Measurements from ENCODE around the gene TMEM53.
A peak's percentile ranks its signal among the peaks of the same experiment; 100 is the strongest.

Gene TMEM53

DNA sequence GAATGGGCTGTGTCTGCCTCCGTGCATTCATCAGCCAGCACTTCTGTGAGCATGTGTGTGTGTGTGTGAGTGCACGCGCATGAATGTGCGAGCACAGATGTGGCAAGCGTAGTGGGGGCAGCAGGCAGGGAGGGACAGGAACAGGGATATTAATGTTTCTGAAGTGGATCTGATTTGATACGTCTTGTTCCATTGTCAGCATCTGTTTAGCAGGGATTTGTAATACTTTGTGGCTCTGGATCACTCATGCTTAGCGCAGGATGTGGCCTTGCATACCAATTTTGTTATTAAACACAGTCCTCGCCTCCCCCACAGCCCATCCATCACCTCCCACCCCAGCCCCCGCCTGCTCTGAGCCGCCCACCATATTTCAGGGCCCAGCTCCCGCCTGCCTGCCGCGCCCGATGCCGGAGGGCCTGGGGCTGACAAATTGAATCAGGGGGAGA is 52.4 kb downstream of the TMEM53 start:
- Histone ChIP-seq H3K4me1 (ENCODE audit: control insufficient read depth, insufficient read depth, low read length) (peaks cover 13% of the 10 kb centered on the region), H3K36me3 (ENCODE audit: control insufficient read depth in 2 of 2, insufficient read depth in 2 of 2, low read length in 2 of 2) (no peaks in the 10 kb centered on the region), H3K4me3 (ENCODE audit: low read length in 2 of 2) (no peak overlapping the region), H3K9ac (ENCODE audit: low read length in 2 of 2) (no peak overlapping the region), H3K9me3 (ENCODE audit: control insufficient read depth in 2 of 2, low read length in 2 of 2) (no peaks in the 10 kb centered on the region), H3K27me3 (ENCODE audit: control insufficient read depth in 1 of 2, insufficient read depth in 2 of 2, low read length in 2 of 2) (peaks cover 3 to 5% of the 10 kb centered on the region in 2 donors), H3K27ac (ENCODE audit: low read length) (no peak overlapping the region)

- Histone ChIP-seq H3K4me3 (ENCODE audit: low read length in 2 of 2) (no peak overlapping the region), H3K9me3 (ENCODE audit: control insufficient read depth in 2 of 2, low read length in 2 of 2) (no peaks in the 10 kb centered on the region), H3K4me1 (ENCODE audit: control insufficient read depth, insufficient read depth, low read length) (peaks cover 15% of the 10 kb centered on the region), H3K27ac (ENCODE audit: low read length) (no peak overlapping the region), H3K27me3 (ENCODE audit: control insufficient read depth in 1 of 2, insufficient read depth in 2 of 2, low read length in 2 of 2) (peaks cover 9 to 16% of the 10 kb centered on the region in 2 donors), H3K9ac (ENCODE audit: low read length in 2 of 2) (no peak overlapping the region), H3K36me3 (ENCODE audit: control insufficient read depth in 2 of 2, insufficient read depth in 2 of 2, low read length in 2 of 2) (no peaks in the 10 kb centered on the region)
Measured at GRCh38 chr1:44620072-44620471, 54.2 kb downstream of the TMEM53 start.

- Histone ChIP-seq H3K27me3 (ENCODE audit: control insufficient read depth in 1 of 2, insufficient read depth in 2 of 2, low read length in 2 of 2) (peaks cover 9 to 16% of the 10 kb centered on the region in 2 donors), H3K9ac (ENCODE audit: low read length in 2 of 2) (no peak overlapping the region), H3K36me3 (ENCODE audit: control insufficient read depth in 2 of 2, insufficient read depth in 2 of 2, low read length in 2 of 2) (no peaks in the 10 kb centered on the region), H3K4me3 (ENCODE audit: low read length in 2 of 2) (no peak overlapping the region), H3K4me1 (ENCODE audit: control insufficient read depth, insufficient read depth, low read length) (peaks cover 15% of the 10 kb centered on the region), H3K27ac (ENCODE audit: low read length) (no peak overlapping the region), H3K9me3 (ENCODE audit: control insufficient read depth in 2 of 2, low read length in 2 of 2) (no peaks in the 10 kb centered on the region)
Measured at GRCh38 chr1:44619261-44619900, 54.9 kb downstream of the TMEM53 start.

- no peak overlapping the region for H3K9ac ChIP-seq (ENCODE audit: low read length in 2 of 2)
- H3K4me3 ChIP-seq (ENCODE audit: low read length in 2 of 2): peak overlapping the region in 1 of 2 donors; percentile 61
- no peaks in the 10 kb centered on the region for H3K9me3 ChIP-seq (ENCODE audit: control insufficient read depth in 2 of 2, low read length in 2 of 2)
- peaks cover 15% of the 10 kb centered on the region for H3K4me1 ChIP-seq (ENCODE audit: control insufficient read depth, insufficient read depth, low read length)
- H3K36me3 ChIP-seq (ENCODE audit: control insufficient read depth in 2 of 2, insufficient read depth in 2 of 2, low read length in 2 of 2): no peaks in the 10 kb centered on the region
- no peak overlapping the region for H3K27ac ChIP-seq (ENCODE audit: low read length)
- H3K27me3 ChIP-seq (ENCODE audit: control insufficient read depth in 1 of 2, insufficient read depth in 2 of 2, low read length in 2 of 2): peaks cover 9 to 16% of the 10 kb centered on the region in 2 donors
Measured at GRCh38 chr1:44617703-44618029, 56.6 kb downstream of the TMEM53 start.

DNA sequence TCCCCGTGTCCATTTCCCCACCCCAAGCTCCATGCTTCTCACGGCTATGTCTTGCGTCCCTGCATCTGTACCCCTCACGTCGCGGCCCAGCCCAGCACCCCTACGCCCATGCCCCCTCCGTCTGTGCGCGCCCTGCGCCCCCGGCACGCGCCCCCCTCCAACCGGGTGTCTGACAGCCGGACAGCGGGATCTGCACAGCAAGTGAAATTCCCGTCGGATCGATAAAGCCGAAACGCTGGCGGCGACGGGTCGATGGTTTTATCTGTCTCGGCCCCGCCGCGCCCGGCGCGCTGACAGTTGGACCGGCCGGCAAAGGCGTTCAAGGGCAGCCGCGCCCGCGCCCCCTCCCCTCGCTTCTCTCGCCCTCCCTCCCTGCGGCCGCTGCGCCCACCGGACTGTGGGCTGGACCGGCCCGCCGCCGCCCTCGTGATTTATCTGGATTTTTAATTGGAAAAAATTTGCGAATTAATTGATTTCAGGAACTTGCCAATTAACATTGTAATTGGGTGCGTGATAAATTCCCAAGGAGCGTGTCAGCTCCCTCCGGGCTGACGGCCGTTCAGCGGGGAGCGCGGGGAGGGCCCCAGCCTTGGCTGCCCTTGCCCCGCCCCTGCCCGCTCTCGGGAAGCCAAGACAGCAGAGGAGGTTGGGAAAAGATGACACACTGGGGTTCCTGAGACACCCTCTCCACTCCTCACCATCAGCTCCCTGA is 57.1 kb downstream of the TMEM53 start:
- Histone ChIP-seq H3K36me3 (ENCODE audit: control insufficient read depth in 2 of 2, insufficient read depth in 2 of 2, low read length in 2 of 2) (no peaks in the 10 kb centered on the region), H3K27ac (ENCODE audit: low read length) (no peak overlapping the region), H3K9ac (ENCODE audit: low read length in 2 of 2) (peak overlapping the region in 1 of 2 donors; percentile 18), H3K9me3 (ENCODE audit: control insufficient read depth in 2 of 2, low read length in 2 of 2) (no peaks in the 10 kb centered on the region), H3K4me1 (ENCODE audit: control insufficient read depth, insufficient read depth, low read length) (peaks cover 15% of the 10 kb centered on the region), H3K4me3 (ENCODE audit: low read length in 2 of 2) (peak overlapping the region; percentile 32 to 61), H3K27me3 (ENCODE audit: control insufficient read depth in 1 of 2, insufficient read depth in 2 of 2, low read length in 2 of 2) (peaks cover 9 to 16% of the 10 kb centered on the region in 2 donors)

- H3K9ac ChIP-seq (ENCODE audit: low read length in 2 of 2): no peak overlapping the region
- H3K4me3 ChIP-seq (ENCODE audit: low read length in 2 of 2): peak overlapping the region; percentile 32 to 61
Measured at GRCh38 chr1:44616284-44616990, 57.8 kb downstream of the TMEM53 start.

DNA sequence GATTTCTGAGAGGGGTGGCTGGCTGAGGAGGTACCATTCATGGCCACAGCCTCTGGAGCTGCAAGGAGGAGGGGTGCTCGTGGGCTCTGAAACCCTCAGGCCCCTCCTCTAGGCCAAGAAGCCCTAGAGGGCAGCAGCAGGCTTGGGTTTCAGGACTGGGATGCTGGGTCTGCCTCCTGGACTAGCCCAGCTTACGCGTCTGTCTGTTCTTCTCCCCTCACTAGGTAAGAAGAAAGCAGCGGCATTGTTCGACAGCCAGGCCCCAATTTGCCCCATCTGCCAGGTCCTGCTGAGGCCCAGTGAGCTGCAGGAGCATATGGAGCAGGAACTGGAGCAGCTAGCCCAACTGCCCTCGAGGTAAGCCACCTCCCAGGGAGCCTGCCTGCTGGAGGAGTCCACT is 60.3 kb downstream of the TMEM53 start:
- Histone ChIP-seq H3K27ac (ENCODE audit: low read length) (no peak overlapping the region), H3K27me3 (ENCODE audit: control insufficient read depth in 1 of 2, insufficient read depth in 2 of 2, low read length in 2 of 2) (peaks cover 11 to 19% of the 10 kb centered on the region in 2 donors), H3K4me3 (ENCODE audit: low read length in 2 of 2) (no peak overlapping the region), H3K36me3 (ENCODE audit: control insufficient read depth in 2 of 2, insufficient read depth in 2 of 2, low read length in 2 of 2) (no peaks in the 10 kb centered on the region), H3K4me1 (ENCODE audit: control insufficient read depth, insufficient read depth, low read length) (peaks cover 15% of the 10 kb centered on the region), H3K9me3 (ENCODE audit: control insufficient read depth in 2 of 2, low read length in 2 of 2) (no peaks in the 10 kb centered on the region), H3K9ac (ENCODE audit: low read length in 2 of 2) (no peak overlapping the region)

More at GRCh38 chr1:44616284-44616990, 57.8 kb downstream of the TMEM53 start:
- Histone ChIP-seq H3K36me3 (ENCODE audit: control insufficient read depth in 2 of 2, insufficient read depth in 2 of 2, low read length in 2 of 2) (no peaks in the 10 kb centered on the region), H3K9me3 (ENCODE audit: control insufficient read depth in 2 of 2, low read length in 2 of 2) (no peaks in the 10 kb centered on the region), H3K4me1 (ENCODE audit: control insufficient read depth, insufficient read depth, low read length) (peaks cover 15% of the 10 kb centered on the region), H3K27me3 (ENCODE audit: control insufficient read depth in 1 of 2, insufficient read depth in 2 of 2, low read length in 2 of 2) (peaks cover 9 to 16% of the 10 kb centered on the region in 2 donors), H3K27ac (ENCODE audit: low read length) (no peak overlapping the region)

DNA sequence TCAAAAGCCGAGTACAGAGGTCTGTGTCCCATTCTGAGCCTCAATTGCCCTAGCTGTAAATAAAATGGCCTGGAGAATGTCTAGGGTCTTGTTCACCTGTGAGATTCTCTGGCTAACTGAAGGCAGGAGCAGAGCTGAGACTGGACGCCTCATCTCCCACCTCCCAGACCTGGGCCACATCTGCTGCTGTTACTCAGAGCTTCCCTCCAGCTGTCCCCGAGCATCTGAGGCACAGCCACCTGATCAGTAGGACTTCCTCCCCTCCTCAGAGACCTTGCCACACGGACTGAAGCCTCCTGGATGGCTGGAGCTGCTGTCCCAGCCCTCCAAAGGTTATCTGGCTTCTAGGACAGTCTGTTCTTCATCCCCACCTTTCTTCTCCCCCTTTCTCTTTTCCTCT is 62.4 kb downstream of the TMEM53 start:
- Histone ChIP-seq H3K4me1 (ENCODE audit: control insufficient read depth, insufficient read depth, low read length) (peaks cover 2% of the 10 kb centered on the region), H3K9ac (ENCODE audit: low read length in 2 of 2) (no peak overlapping the region), H3K4me3 (ENCODE audit: low read length in 2 of 2) (no peak overlapping the region), H3K36me3 (ENCODE audit: control insufficient read depth in 2 of 2, insufficient read depth in 2 of 2, low read length in 2 of 2) (no peaks in the 10 kb centered on the region), H3K27ac (ENCODE audit: low read length) (no peak overlapping the region), H3K27me3 (ENCODE audit: control insufficient read depth in 1 of 2, insufficient read depth in 2 of 2, low read length in 2 of 2) (peaks cover 16 to 21% of the 10 kb centered on the region in 2 donors), H3K9me3 (ENCODE audit: control insufficient read depth in 2 of 2, low read length in 2 of 2) (no peaks in the 10 kb centered on the region)

GRCh38 chr1:44611419-44611818 is 62.9 kb downstream of the TMEM53 start:
- Histone ChIP-seq H3K9ac (ENCODE audit: low read length in 2 of 2) (no peak overlapping the region), H3K27me3 (ENCODE audit: control insufficient read depth in 1 of 2, insufficient read depth in 2 of 2, low read length in 2 of 2) (peaks cover 11 to 16% of the 10 kb centered on the region in 2 donors), H3K4me1 (ENCODE audit: control insufficient read depth, insufficient read depth, low read length) (no peaks in the 10 kb centered on the region), H3K4me3 (ENCODE audit: low read length in 2 of 2) (no peak overlapping the region), H3K36me3 (ENCODE audit: control insufficient read depth in 2 of 2, insufficient read depth in 2 of 2, low read length in 2 of 2) (no peaks in the 10 kb centered on the region), H3K9me3 (ENCODE audit: control insufficient read depth in 2 of 2, low read length in 2 of 2) (no peaks in the 10 kb centered on the region), H3K27ac (ENCODE audit: low read length) (no peak overlapping the region)

GRCh38 chr1:44610527-44611148 is 63.6 kb downstream of the TMEM53 start:
- no peak overlapping the region for H3K9ac ChIP-seq (ENCODE audit: low read length in 2 of 2)
- H3K27ac ChIP-seq (ENCODE audit: low read length): no peak overlapping the region
- H3K4me1 ChIP-seq (ENCODE audit: control insufficient read depth, insufficient read depth, low read length): no peaks in the 10 kb centered on the region
- no peak overlapping the region for H3K4me3 ChIP-seq (ENCODE audit: low read length in 2 of 2)
- no peaks in the 10 kb centered on the region for H3K9me3 ChIP-seq (ENCODE audit: control insufficient read depth in 2 of 2, low read length in 2 of 2)
- no peaks in the 10 kb centered on the region for H3K36me3 ChIP-seq (ENCODE audit: control insufficient read depth in 2 of 2, insufficient read depth in 2 of 2, low read length in 2 of 2)
- H3K27me3 ChIP-seq (ENCODE audit: control insufficient read depth in 1 of 2, insufficient read depth in 2 of 2, low read length in 2 of 2): peaks cover 10 to 11% of the 10 kb centered on the region in 2 donors

Measured in stomach smooth muscle (tissue), 2 donors.